B cell (primary cell): ENCODE measurements around the gene APOA5.

Source experiments
- EZH2 ChIP-seq: IDR thresholded peaks from 2 replicates; pipeline ENCODE4 v1.6.1; 2012; ENCODE audit warnings: borderline replicate concordance, low read depth, mild to moderate bottlenecking, moderate library complexity, low read length; ENCODE audit not compliant: insufficient read depth, poor library complexity, severe bottlenecking
- TF ChIP-seq, protein P1 (sequence below): fragments of 200-600 bp; IDR thresholded peaks from one replicate; pipeline ENCODE4 v1.8.0; 2022; ENCODE audit warnings: antibody characterized with exemption, mild to moderate bottlenecking

DNA sequence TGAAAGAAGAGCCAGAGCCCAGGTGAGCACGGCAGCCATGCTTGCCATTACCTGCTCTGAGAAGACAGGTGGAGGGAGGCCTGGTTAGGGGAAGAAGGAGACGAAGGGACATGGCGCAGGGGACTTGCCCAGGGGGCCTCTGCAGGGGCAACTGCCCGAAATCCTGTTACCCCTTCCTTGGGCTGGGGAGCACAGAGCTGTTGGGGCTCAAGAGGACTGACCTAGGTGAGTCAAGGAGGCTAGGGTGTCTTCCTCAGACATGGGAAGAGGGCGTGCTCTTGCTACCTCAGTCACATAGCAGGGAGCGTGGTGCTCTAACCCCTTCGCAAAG lies at the start of gene APOA5:
- TF ChIP-seq, protein P1, sequence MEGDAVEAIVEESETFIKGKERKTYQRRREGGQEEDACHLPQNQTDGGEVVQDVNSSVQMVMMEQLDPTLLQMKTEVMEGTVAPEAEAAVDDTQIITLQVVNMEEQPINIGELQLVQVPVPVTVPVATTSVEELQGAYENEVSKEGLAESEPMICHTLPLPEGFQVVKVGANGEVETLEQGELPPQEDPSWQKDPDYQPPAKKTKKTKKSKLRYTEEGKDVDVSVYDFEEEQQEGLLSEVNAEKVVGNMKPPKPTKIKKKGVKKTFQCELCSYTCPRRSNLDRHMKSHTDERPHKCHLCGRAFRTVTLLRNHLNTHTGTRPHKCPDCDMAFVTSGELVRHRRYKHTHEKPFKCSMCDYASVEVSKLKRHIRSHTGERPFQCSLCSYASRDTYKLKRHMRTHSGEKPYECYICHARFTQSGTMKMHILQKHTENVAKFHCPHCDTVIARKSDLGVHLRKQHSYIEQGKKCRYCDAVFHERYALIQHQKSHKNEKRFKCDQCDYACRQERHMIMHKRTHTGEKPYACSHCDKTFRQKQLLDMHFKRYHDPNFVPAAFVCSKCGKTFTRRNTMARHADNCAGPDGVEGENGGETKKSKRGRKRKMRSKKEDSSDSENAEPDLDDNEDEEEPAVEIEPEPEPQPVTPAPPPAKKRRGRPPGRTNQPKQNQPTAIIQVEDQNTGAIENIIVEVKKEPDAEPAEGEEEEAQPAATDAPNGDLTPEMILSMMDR: no peak
- no peak for TF ChIP-seq EZH2
